ENCODE results near the gene SURF1.

SURF1 gene

DNA sequence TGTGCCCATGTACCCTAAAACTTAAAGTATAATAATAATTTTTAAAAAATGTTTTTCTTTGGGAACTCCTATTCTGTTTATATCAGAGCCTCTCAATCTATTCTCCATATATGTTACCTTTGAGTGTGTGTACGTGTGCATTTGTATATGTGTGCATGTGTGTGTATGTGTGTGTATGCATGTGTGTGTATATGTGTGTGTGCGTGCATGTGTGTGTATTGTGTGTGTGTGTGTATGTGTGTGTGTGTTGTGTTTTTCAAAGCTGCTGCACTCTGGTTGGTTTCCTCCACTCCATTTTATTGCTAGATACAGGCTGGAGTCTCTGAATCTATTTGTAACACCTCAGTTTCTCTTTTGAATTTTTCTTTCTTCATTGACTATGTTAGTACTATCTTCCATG lies 40.3 kb downstream of the SURF1 start:
- H3K36me3 ChIP-seq (ENCODE audit: control insufficient read depth, insufficient read depth, low read length), result no peaks in the 10 kb centered on the region
- no peaks in the 10 kb centered on the region; the same call in 1 of the 2 replicates for H3K27me3 ChIP-seq (replicated peaks; ENCODE audit: control insufficient read depth, insufficient read depth, low read length)
- no peak for DNase-seq (ENCODE audit: extremely low read depth, insufficient read length)
- H3K4me3 ChIP-seq (replicated peaks; ENCODE audit: low read depth, low read length), result no peak overlapping the region
- TF ChIP-seq, protein P1, sequence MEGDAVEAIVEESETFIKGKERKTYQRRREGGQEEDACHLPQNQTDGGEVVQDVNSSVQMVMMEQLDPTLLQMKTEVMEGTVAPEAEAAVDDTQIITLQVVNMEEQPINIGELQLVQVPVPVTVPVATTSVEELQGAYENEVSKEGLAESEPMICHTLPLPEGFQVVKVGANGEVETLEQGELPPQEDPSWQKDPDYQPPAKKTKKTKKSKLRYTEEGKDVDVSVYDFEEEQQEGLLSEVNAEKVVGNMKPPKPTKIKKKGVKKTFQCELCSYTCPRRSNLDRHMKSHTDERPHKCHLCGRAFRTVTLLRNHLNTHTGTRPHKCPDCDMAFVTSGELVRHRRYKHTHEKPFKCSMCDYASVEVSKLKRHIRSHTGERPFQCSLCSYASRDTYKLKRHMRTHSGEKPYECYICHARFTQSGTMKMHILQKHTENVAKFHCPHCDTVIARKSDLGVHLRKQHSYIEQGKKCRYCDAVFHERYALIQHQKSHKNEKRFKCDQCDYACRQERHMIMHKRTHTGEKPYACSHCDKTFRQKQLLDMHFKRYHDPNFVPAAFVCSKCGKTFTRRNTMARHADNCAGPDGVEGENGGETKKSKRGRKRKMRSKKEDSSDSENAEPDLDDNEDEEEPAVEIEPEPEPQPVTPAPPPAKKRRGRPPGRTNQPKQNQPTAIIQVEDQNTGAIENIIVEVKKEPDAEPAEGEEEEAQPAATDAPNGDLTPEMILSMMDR (IDR thresholded peaks at IDR 0.05; ENCODE audit: insufficient read depth, low read length, poor library complexity, severe bottlenecking), result no peak

DNA sequence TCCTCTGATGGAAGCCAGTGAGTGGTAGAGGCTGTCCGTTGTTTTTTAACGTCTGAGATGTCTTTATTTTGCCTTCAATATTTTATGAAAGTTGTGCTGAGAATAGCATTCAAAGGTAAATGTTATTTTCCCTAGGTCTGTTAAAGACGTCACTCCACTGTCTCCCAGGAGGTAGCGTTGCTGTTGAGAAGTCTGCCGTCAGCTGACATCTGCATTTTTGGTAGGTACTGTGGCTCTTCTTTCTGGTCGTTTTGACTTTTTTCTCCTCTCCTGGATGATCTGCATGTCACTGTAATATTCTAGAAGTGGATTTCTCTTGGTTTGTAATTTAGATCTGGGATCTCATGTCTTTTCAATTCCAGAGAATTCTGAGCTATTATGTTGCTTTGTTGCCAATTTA lies 46.7 kb downstream of the SURF1 start:
- H3K4me3 ChIP-seq (replicated peaks; ENCODE audit: low read depth, low read length), result no peak overlapping the region
- no peaks in the 10 kb centered on the region for H3K36me3 ChIP-seq (ENCODE audit: control insufficient read depth, insufficient read depth, low read length)
- TF ChIP-seq, protein P1 (IDR thresholded peaks at IDR 0.05; ENCODE audit: insufficient read depth, low read length, poor library complexity, severe bottlenecking), result no peak
- no peaks in the 10 kb centered on the region for H3K27me3 ChIP-seq (replicated peaks; ENCODE audit: control insufficient read depth, insufficient read depth, low read length)
- DNase-seq (ENCODE audit: extremely low read depth, insufficient read length), result no peak

DNA sequence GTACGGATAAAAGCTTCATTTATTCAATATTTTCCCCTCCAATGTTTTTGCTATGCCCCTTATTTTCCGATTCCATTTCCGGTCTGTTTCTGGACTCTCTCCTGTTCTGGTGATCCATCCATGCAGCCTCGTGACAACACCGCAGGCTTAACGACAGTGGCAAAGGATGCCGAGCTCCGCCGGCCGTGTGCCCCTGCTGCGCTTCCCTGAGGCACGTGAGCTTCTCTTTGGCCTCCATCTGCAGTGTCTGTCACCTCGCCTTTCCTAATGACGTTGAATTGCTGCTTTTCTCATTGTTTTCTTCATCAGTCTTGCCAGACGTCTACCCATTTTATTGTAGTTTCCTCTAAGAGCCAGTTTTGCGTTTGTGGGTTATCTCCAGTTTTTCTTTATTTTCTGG lies 49.0 kb downstream of the SURF1 start:
- Histone ChIP-seq H3K4me3 (replicated peaks; ENCODE audit: low read depth, low read length) (no peak overlapping the region), H3K36me3 (ENCODE audit: control insufficient read depth, insufficient read depth, low read length) (no peaks in the 10 kb centered on the region), H3K27me3 (replicated peaks; ENCODE audit: control insufficient read depth, insufficient read depth, low read length) (no peaks in the 10 kb centered on the region)
- TF ChIP-seq, protein P1 (IDR thresholded peaks at IDR 0.05; ENCODE audit: insufficient read depth, low read length, poor library complexity, severe bottlenecking), result no peak
- no peak for DNase-seq (ENCODE audit: extremely low read depth, insufficient read length)

DNA sequence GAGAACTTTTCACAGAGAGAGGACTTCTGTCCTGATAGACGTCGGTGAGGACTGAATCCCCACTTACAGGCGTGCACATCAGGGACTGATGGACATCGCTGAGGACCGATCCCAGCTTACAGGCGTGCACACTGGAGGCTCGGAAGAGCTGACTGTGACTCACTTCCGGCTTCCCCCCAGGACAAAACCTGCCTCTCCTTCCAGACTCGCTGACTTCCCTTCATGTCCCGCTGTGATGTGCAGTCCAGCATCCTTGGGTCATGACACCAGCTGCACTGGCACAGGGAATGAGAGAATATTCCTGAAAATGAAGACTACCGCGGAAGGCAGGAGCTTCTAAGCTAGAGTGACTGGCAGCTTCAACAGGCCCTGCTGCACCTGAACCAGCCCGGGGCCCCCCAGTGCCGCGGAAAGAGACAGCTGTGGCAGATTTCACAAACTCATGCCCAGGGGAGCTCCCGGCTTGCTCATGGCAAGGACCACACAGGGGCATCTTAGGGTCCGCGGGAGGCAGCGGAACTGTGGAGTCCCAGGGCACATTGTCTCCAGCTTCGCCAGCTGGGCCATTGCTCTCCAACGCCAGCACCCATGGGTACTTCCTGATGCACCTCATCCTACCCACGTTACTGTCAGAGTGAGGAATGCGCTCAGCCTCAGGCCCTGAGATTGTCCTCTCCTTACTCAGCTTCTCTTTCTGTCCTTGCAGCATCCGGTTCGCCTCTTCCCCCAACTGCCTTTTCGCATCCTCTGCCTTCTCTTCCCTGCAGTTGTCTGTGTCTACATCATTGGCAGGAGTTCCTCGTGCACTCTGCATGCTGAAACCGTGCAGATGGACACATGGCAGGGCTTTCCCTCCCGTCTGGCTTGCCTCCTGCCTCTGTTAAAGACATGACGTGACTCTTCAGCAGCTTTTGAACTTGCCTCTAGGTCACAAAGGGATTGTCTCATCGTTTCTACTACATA lies 49.8 kb downstream of the SURF1 start:
- no peaks in the 10 kb centered on the region for H3K27me3 ChIP-seq (replicated peaks; ENCODE audit: control insufficient read depth, insufficient read depth, low read length)
- TF ChIP-seq, protein P1 (IDR thresholded peaks at IDR 0.05; ENCODE audit: insufficient read depth, low read length, poor library complexity, severe bottlenecking), result no peak
- no peak overlapping the region for H3K4me3 ChIP-seq (replicated peaks; ENCODE audit: low read depth, low read length)
- H3K36me3 ChIP-seq (ENCODE audit: control insufficient read depth, insufficient read depth, low read length), result no peaks in the 10 kb centered on the region
- DNase-seq (ENCODE audit: extremely low read depth, insufficient read length), result no peak

DNA sequence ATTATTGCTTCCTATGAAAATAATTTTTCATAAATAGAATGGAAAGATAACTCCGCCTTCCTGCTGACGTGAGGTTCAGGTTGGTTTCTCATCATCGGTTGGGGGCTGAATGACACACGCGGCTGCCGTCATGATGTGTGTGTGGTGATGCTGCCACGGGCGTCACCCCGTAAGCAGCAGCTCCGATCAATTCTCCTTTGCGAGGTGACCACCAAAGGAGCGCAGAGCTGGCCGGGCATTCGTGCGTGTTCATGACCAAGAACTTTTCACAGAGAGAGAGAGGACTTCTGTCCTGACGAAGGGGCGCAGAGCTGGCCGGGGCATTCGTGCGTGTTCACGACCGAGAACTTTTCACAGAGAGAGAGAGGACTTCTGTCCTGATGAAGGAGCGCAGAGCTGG lies 50.6 kb downstream of the SURF1 start:
- Histone ChIP-seq H3K4me3 (replicated peaks; ENCODE audit: low read depth, low read length) (no peak overlapping the region), H3K27me3 (replicated peaks; ENCODE audit: control insufficient read depth, insufficient read depth, low read length) (no peaks in the 10 kb centered on the region), H3K36me3 (ENCODE audit: control insufficient read depth, insufficient read depth, low read length) (no peaks in the 10 kb centered on the region)
- TF ChIP-seq, protein P1 (IDR thresholded peaks at IDR 0.05; ENCODE audit: insufficient read depth, low read length, poor library complexity, severe bottlenecking), result no peak
- DNase-seq (ENCODE audit: extremely low read depth, insufficient read length), result no peak

Data from GM06990 (cell line).